Endothelial cell (in vitro differentiated cells): ENCODE data around the gene CATSPERD. TPM values are rescaled to one million over a fixed set of nuclear protein-coding genes. Genes with fewer than 3 reads are reported as not detected.

Source experiments
- DNase-seq: peaks from one replicate; pipeline ENCODE4 v3.0.0; 2021; ENCODE audit warnings: low spot score
- H3K27ac Mint-ChIP-seq: one replicate; pipeline ENCODE4 v1.8.0; 2021; ENCODE audit warnings: mixed read lengths, inconsistent platforms; ENCODE audit not compliant: unreplicated experiment
- H3K27me3 Mint-ChIP-seq: one replicate; pipeline ENCODE4 v1.8.0; 2021; ENCODE audit warnings: mild to moderate bottlenecking, moderate library complexity, mixed read lengths, inconsistent platforms; ENCODE audit not compliant: unreplicated experiment
- H3K36me3 Mint-ChIP-seq: one replicate; pipeline ENCODE4 v1.8.0; 2021; ENCODE audit warnings: mild to moderate bottlenecking, low read depth, mixed read lengths, inconsistent platforms; ENCODE audit not compliant: unreplicated experiment
- H3K4me1 Mint-ChIP-seq: one replicate; pipeline ENCODE4 v1.8.0; 2021; ENCODE audit warnings: mild to moderate bottlenecking, mixed read lengths, inconsistent platforms; ENCODE audit not compliant: unreplicated experiment
- H3K4me3 Mint-ChIP-seq: one replicate; pipeline ENCODE4 v1.8.0; 2021; ENCODE audit warnings: mild to moderate bottlenecking, mixed read lengths, inconsistent platforms; ENCODE audit not compliant: unreplicated experiment
- H3K9me3 Mint-ChIP-seq: one replicate; pipeline ENCODE4 v1.8.0; 2021; ENCODE audit warnings: mixed read lengths, inconsistent platforms; ENCODE audit not compliant: unreplicated experiment
- total RNA-seq: library from RNA; stranded (reverse); fragmentation: NEBNext Ultra II Directional; extraction: Animal tissue kit (Norgen Biotek cat#: 25700); gene quantifications from one replicate; pipeline ENCODE4 v1.2.1, GENCODE V29; 2021; ENCODE audit not compliant: unreplicated experiment
- TF ChIP-seq, protein P1 (sequence below): fragments of 200-600 bp; sonication (generic); IDR thresholded peaks from one replicate; pipeline ENCODE4 v1.5.0; 2021; ENCODE audit warnings: antibody characterized with exemption; ENCODE audit not compliant: unreplicated experiment

Gene CATSPERD
- total RNA-seq, 1 donor from 2014 or later: not detected

DNA sequence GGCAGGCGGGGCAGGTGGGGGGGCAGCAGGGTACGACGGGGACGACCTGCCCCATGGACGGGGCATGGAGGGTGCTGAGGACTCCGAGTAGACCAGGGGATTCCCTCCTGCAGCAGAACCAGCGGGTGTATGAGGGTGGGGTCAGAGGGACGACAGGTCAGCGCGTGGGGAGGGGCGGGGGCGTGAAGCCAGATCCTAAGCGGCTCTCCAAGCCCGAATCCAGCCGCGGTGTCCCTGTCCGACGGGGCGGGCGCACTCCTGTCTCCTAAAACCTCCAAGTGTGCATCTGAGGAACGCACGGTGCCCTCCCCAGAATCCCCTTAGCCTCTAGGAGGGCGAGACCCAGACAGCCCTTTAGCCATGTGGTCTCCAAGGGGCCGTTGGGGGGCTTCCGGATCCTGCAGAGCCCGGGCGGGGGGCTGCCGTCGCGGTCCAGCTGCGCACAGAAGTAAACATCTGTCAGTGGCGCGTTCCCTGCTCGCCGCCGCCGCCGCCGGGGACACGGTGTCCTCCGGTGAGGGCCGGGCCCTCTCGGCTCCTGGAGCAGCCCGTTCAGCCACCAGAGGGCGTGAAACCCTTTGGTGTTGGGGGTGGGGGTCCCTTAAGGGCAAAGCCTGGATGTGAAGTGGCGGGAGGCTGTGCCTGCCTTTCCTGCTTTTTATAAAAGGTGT, 85.2 kb downstream of the CATSPERD start:
- Mint-ChIP-seq H3K36me3 (peaks cover 7% of the 10 kb centered on the region), H3K27me3 (peaks cover 26% of the 10 kb centered on the region), H3K4me1 (no peaks in the 10 kb centered on the region), H3K4me3 (no peak overlapping the region), H3K9me3 (no peaks in the 10 kb centered on the region), H3K27ac (no peak overlapping the region)
- peak; percentile 92 for DNase-seq
- TF ChIP-seq, protein P1, sequence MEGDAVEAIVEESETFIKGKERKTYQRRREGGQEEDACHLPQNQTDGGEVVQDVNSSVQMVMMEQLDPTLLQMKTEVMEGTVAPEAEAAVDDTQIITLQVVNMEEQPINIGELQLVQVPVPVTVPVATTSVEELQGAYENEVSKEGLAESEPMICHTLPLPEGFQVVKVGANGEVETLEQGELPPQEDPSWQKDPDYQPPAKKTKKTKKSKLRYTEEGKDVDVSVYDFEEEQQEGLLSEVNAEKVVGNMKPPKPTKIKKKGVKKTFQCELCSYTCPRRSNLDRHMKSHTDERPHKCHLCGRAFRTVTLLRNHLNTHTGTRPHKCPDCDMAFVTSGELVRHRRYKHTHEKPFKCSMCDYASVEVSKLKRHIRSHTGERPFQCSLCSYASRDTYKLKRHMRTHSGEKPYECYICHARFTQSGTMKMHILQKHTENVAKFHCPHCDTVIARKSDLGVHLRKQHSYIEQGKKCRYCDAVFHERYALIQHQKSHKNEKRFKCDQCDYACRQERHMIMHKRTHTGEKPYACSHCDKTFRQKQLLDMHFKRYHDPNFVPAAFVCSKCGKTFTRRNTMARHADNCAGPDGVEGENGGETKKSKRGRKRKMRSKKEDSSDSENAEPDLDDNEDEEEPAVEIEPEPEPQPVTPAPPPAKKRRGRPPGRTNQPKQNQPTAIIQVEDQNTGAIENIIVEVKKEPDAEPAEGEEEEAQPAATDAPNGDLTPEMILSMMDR: peak; percentile 64

DNA sequence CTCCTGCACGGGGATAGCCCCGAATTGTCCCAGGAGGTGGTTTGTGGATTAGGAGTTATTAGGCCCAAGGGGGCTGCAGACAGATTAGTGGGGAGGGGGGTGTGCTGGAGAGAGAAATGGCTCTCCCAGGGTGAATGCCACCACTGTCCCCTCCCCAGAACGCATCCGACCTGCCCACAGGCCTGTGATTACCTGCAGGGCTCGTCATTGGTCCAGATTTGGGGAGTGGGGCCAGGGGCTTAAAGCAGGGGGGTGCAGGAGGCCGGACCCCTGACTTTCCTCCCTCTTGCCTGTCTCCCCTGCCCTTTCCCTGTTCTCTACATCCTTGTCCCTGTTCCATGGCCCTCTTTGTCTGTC, 85.7 kb downstream of the CATSPERD start:
- peaks cover 23% of the 10 kb centered on the region for H3K27me3 Mint-ChIP-seq
- TF ChIP-seq, protein P1: peak; percentile 3
- no peaks in the 10 kb centered on the region for H3K4me1 Mint-ChIP-seq
- H3K9me3 Mint-ChIP-seq: no peaks in the 10 kb centered on the region
- H3K27ac Mint-ChIP-seq: no peak overlapping the region
- no peak for DNase-seq
- no peak overlapping the region for H3K4me3 Mint-ChIP-seq
- peaks cover 7% of the 10 kb centered on the region for H3K36me3 Mint-ChIP-seq

DNA sequence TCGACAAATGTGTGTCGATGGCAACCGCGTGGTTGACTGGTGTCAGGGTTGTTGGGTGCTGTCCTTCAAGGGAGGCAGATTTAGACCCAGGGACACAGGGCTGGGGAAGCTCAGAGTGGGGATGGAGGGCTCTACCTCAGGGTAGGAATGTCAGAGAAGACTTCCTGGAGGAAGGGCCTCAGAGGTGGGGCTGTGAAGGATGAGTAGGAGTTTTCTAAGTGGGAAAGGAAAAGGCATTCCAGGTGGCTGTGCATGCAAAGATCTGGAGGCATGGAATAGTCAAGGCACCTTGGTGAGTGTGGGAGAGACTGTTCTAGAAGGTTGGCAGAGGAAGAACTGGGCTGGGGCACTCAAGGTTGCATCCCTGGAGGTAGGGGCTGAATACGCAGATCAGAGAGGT, 86.5 kb downstream of the CATSPERD start:
- TF ChIP-seq, protein P1: no peak

DNA sequence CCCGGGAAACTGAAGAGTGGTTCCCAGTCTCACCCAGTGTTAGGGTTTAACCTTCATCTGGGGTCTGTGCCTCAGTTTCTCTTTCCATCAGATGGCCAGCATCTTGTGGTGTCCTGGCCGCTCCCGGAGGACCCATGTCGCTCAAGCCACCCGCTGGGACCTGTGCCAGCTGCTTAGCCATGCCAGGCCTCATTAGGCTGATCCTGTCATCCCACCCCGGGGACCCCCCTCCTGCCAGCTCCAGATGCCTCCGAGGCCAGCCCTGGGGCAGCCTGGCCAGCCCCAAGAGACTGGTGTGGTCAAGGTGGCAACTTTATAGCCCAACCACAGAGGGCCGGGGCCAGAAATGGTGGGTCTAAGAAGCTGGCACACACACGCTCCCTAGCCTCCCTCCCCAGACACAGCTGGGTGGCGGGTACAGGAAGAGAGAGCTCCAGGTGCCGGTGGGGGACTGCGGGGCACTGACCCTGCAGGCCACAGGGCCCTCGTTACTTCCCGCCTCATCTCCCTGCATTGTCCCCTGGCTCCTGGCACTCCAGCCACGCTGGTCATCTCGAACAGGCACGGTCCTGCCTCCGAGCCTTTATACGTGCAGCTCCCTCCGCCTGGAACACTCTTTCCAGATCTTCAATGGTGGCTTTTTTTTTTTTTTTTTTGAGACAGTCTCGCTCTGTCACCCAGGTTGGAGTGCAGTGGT, 87.8 kb downstream of the CATSPERD start:
- TF ChIP-seq, protein P1: no peak
- H3K36me3 Mint-ChIP-seq: peaks cover 7% of the 10 kb centered on the region

More for the DNA sequence above, 86.5 kb downstream of the CATSPERD start:
- H3K27ac Mint-ChIP-seq: no peak overlapping the region
- H3K27me3 Mint-ChIP-seq: peaks cover 21% of the 10 kb centered on the region
- peak overlapping the region; percentile 37 for H3K4me3 Mint-ChIP-seq
- no peaks in the 10 kb centered on the region for H3K9me3 Mint-ChIP-seq
- DNase-seq: no peak
- no peaks in the 10 kb centered on the region for H3K4me1 Mint-ChIP-seq
- H3K36me3 Mint-ChIP-seq: peaks cover 7% of the 10 kb centered on the region

DNA sequence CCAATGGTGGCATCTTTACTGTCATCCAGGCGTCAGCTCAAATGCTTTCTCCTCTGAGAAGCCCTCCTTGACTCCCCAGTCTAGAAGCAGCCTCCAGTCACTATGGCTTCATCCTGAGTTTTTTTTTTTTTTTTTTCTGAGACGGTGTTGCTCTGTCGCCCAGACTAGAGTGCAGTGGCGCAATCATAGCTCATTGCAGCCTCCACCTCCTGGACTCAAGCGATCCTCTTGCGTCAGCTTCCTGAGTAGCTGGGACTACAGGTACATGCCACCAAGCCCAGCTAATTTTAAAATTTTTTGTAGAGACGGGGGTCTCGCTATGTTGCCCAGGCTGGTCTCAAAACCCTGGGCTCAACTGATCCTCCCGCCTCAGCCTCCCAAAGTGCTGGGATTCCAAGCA, 88.6 kb downstream of the CATSPERD start:
- Mint-ChIP-seq H3K27ac (no peak overlapping the region), H3K36me3 (peaks cover 7% of the 10 kb centered on the region), H3K27me3 (peaks cover 12% of the 10 kb centered on the region), H3K4me3 (no peak overlapping the region), H3K4me1 (no peaks in the 10 kb centered on the region), H3K9me3 (no peaks in the 10 kb centered on the region)
- DNase-seq: no peak
- TF ChIP-seq, protein P1: no peak

More for the DNA sequence above, 87.8 kb downstream of the CATSPERD start:
- H3K4me1 Mint-ChIP-seq: no peaks in the 10 kb centered on the region
- no peaks in the 10 kb centered on the region for H3K9me3 Mint-ChIP-seq
- peaks cover 15% of the 10 kb centered on the region for H3K27me3 Mint-ChIP-seq
- DNase-seq: no peak
- no peak overlapping the region for H3K27ac Mint-ChIP-seq
- H3K4me3 Mint-ChIP-seq: no peak overlapping the region
